ENCODE results near the gene PRR14L.
"Not testable (repeated sequence)": the region's sequence is repeated elsewhere in the genome, so short reads cannot be mapped to it uniquely, and the experiment has no call there.

Gene PRR14L

GRCh38 chr22:31749636-31750364, at the start of gene PRR14L:
TSS of gene PRR14L (minus strand) at chr22:31750132. CDS start at chr22:31738860, 11,272 bp downstream.
- DNase-seq = peak; percentile 91

GRCh38 chr22:31799358-31799757, 49.4 kb upstream of the PRR14L start:
- not testable (repeated sequence) for DNase-seq

GRCh38 chr22:31790240-31790639, 40.3 kb upstream of the PRR14L start:
- DNase-seq = no peak

- DNase-seq = no peak
Observed at GRCh38 chr22:31789803-31790202, 39.9 kb upstream of the PRR14L start.

- DNase-seq = no peak
Observed at GRCh38 chr22:31776231-31776630, 26.3 kb upstream of the PRR14L start.

- no peak for DNase-seq
Observed at GRCh38 chr22:31773416-31773815, 23.5 kb upstream of the PRR14L start.

- no peak for DNase-seq
Observed at GRCh38 chr22:31768422-31769059, 18.6 kb upstream of the PRR14L start.

GRCh38 chr22:31764785-31765184, 14.9 kb upstream of the PRR14L start:
- no peak for DNase-seq

- DNase-seq = not testable (repeated sequence)
Observed at GRCh38 chr22:31758860-31759259, 8.9 kb upstream of the PRR14L start.

GRCh38 chr22:31757265-31757664, 7.3 kb upstream of the PRR14L start:
- DNase-seq = no peak

- DNase-seq = no peak
Observed at GRCh38 chr22:31754813-31755212, 4.9 kb upstream of the PRR14L start.

- DNase-seq = peak; percentile 94
Observed at GRCh38 chr22:31753634-31754501, 3.9 kb upstream of the PRR14L start, which contains the start of gene DEPDC5. TSS of gene DEPDC5 (plus strand) at chr22:31754019. CDS start at chr22:31754922, 903 bp downstream.

GRCh38 chr22:31753005-31753633, 3.2 kb upstream of the PRR14L start:
- DNase-seq = no peak

GRCh38 chr22:31752096-31752847, 2.3 kb upstream of the PRR14L start:
- no peak for DNase-seq

GRCh38 chr22:31750365-31751284, 693 bp upstream of the PRR14L start:
- no peak for DNase-seq

GRCh38 chr22:31748490-31748889, 1.4 kb downstream of the PRR14L start:
- no peak for DNase-seq

GRCh38 chr22:31747441-31747840, 2.5 kb downstream of the PRR14L start:
- no peak for DNase-seq

GRCh38 chr22:31743871-31744270, 6.1 kb downstream of the PRR14L start:
- no peak for DNase-seq

- no peak for DNase-seq
Observed at GRCh38 chr22:31742682-31743081, 7.2 kb downstream of the PRR14L start.

GRCh38 chr22:31742115-31742514, 7.8 kb downstream of the PRR14L start:
- no peak for DNase-seq

GRCh38 chr22:31740314-31740713, 9.6 kb downstream of the PRR14L start:
- not testable (repeated sequence) for DNase-seq

Data from NCI-H345 (cell line).